Liver (tissue), 9 donors: ENCODE results near the gene HCN2. TPM values are rescaled to one million over a fixed set of nuclear protein-coding genes. Genes with fewer than 3 reads are reported as not detected.
"Not testable (repeated sequence)": the region's sequence is repeated elsewhere in the genome, so short reads cannot be mapped to it uniquely, and the experiment has no call there.

Source experiments
- DNase-seq: peaks from one replicate; pipeline ENCODE4 v3.0.0-alpha.2; 2017; ENCODE audit warnings: low spot score
- H3K27ac ChIP-seq, 2 donors: one replicate each; pipeline ENCODE4 v1.7.0; 2013; ENCODE audit warnings: inconsistent platforms in 2 of 2, low read length in 2 of 2, control low read depth in 1 of 2, low read depth in 1 of 2, mild to moderate bottlenecking in 1 of 2
- H3K27me3 ChIP-seq, 4 donors: one replicate each; pipeline versions ENCODE4 v1.6.1 to v1.7.0; 2013; ENCODE audit warnings: low read length in 3 of 4, inconsistent platforms in 1 of 4, mild to moderate bottlenecking in 1 of 4, moderate library complexity in 1 of 4; ENCODE audit not compliant: control insufficient read depth in 4 of 4, insufficient read depth in 4 of 4
- H3K36me3 ChIP-seq, 4 donors: one replicate each; pipeline versions ENCODE4 v1.6.1 to v1.7.0; 2013; ENCODE audit warnings: low read length in 3 of 4, mild to moderate bottlenecking in 3 of 4, low read depth in 1 of 4, moderate library complexity in 1 of 4; ENCODE audit not compliant: control insufficient read depth in 4 of 4, insufficient read depth in 3 of 4
- H3K4me1 ChIP-seq, 4 donors: one replicate each; pipeline versions ENCODE4 v1.6.1 to v1.7.0; 2013; ENCODE audit warnings: low read length in 3 of 4, mild to moderate bottlenecking in 3 of 4, moderate library complexity in 1 of 4; ENCODE audit not compliant: control insufficient read depth in 4 of 4, insufficient read depth in 4 of 4
- H3K4me3 ChIP-seq, 3 donors: one replicate each; pipeline versions ENCODE4 v1.6.1 to v1.7.0; 2013; ENCODE audit warnings: low read length in 3 of 3, control low read depth in 1 of 3, low read depth in 1 of 3, mild to moderate bottlenecking in 1 of 3
- H3K9ac ChIP-seq, 2 donors: one replicate each; pipeline ENCODE4 v1.7.0; 2013; ENCODE audit warnings: low read length in 2 of 2, mild to moderate bottlenecking in 2 of 2, moderate library complexity in 2 of 2, control low read depth in 1 of 2, low read depth in 1 of 2
- H3K9me3 ChIP-seq, 4 donors: one replicate each; pipeline versions ENCODE4 v1.6.1 to v1.7.0; 2013; ENCODE audit warnings: low read length in 3 of 4; ENCODE audit not compliant: control insufficient read depth in 4 of 4
- ATF3 ChIP-seq: IDR thresholded peaks from 2 replicates; pipeline ENCODE4 v1.6.1; 2016; ENCODE audit warnings: antibody characterized with exemption
- CTCF ChIP-seq: fragments of 150-350 bp; IDR thresholded peaks from 2 replicates; pipeline ENCODE4 v1.5.1; 2017; ENCODE audit warnings: improper control_type of control experiment, low read depth, low read length; ENCODE audit not compliant: missing input control
- EGR1 ChIP-seq, 2 donors: IDR thresholded peaks; 2 replicates each; pipeline ENCODE4 v1.6.1; 2016 to 2018; ENCODE audit warnings: antibody characterized with exemption in 2 of 2, low read depth in 2 of 2
- FOXA1 ChIP-seq: IDR thresholded peaks from 2 replicates; pipeline ENCODE4 v1.6.1; 2016; ENCODE audit warnings: antibody characterized with exemption
- FOXA2 ChIP-seq: IDR thresholded peaks from 2 replicates; pipeline ENCODE4 v1.6.1; 2016; ENCODE audit warnings: antibody characterized with exemption
- GABPA ChIP-seq, 2 donors: IDR thresholded peaks in 1 of 2; conservative IDR thresholded peaks in 1 of 2; 2 replicates each; pipeline ENCODE4 v1.6.1; 2016; ENCODE audit warnings: antibody characterized with exemption in 2 of 2, mild to moderate bottlenecking in 1 of 2, moderate library complexity in 1 of 2
- HNF4A ChIP-seq, 2 donors: conservative IDR thresholded peaks; 2 replicates each; pipeline ENCODE4 v1.6.1; 2016; ENCODE audit warnings: antibody characterized with exemption in 2 of 2, mild to moderate bottlenecking in 2 of 2
- HNF4G ChIP-seq: IDR thresholded peaks from 2 replicates; pipeline ENCODE4 v1.6.1; 2016; ENCODE audit warnings: antibody characterized with exemption
- JUND ChIP-seq, 2 donors: IDR thresholded peaks; 2 replicates each; pipeline ENCODE4 v1.6.1; 2016; ENCODE audit warnings: antibody characterized with exemption in 2 of 2
- MAX ChIP-seq: IDR thresholded peaks from 2 replicates; pipeline ENCODE4 v1.6.1; 2016; ENCODE audit warnings: antibody characterized with exemption
- NR2F2 ChIP-seq: IDR thresholded peaks from 2 replicates; pipeline ENCODE4 v1.6.1; 2016; ENCODE audit warnings: antibody characterized with exemption
- RAD21 ChIP-seq, 2 donors: IDR thresholded peaks; 2 replicates each; pipeline ENCODE4 v1.6.1; 2016; ENCODE audit warnings: antibody characterized with exemption in 2 of 2, mild to moderate bottlenecking in 2 of 2
- REST ChIP-seq: IDR thresholded peaks from 2 replicates; pipeline ENCODE4 v1.6.1; 2016; ENCODE audit warnings: antibody characterized with exemption, mild to moderate bottlenecking
- RXRA ChIP-seq, 2 donors: IDR thresholded peaks; 2 replicates each; pipeline ENCODE4 v1.6.1; 2017 to 2018; ENCODE audit warnings: antibody characterized with exemption in 2 of 2, mild to moderate bottlenecking in 1 of 2
- SP1 ChIP-seq: IDR thresholded peaks from 2 replicates; pipeline ENCODE4 v1.6.1; 2018; ENCODE audit warnings: antibody characterized with exemption, mild to moderate bottlenecking
- TAF1 ChIP-seq: conservative IDR thresholded peaks from 2 replicates; pipeline ENCODE4 v1.6.1; 2016; ENCODE audit warnings: antibody characterized with exemption, mild to moderate bottlenecking
- YY1 ChIP-seq: IDR thresholded peaks from 2 replicates; pipeline ENCODE4 v1.6.1; 2016; ENCODE audit warnings: antibody characterized with exemption, mild to moderate bottlenecking
- ZBTB33 ChIP-seq: IDR thresholded peaks from 2 replicates; pipeline ENCODE4 v1.6.1; 2016; ENCODE audit warnings: antibody characterized with exemption
- WGBS: extraction: QIAGEN DNeasy Blood & Tissue Kit; methylation state at CpG from one replicate; pipeline ENCODE4 v1.1.7; 2013; 5-methylcytosine and 5-hydroxymethylcytosine counted together
- polyA plus RNA-seq, 2 donors: library from polyadenylated mRNA; stranded (reverse) in 1 of 2; unstranded in 1 of 2; fragments of 200-250 nt in 1 of 2; fragments of >200 nt in 1 of 2; fragmentation: Nextera tagmentation in 1 of 2; extraction: Ambion mirVana in 1 of 2; gene quantifications; one replicate each; pipeline versions ENCODE4 v1.2.1 to v1.2.3, GENCODE V29; 2013 to 2015
- total RNA-seq, 2 donors: library from RNA; depleted of rRNA; stranded (reverse); fragments of >200 nt; gene quantifications; one replicate each; pipeline ENCODE4 v1.2.3, GENCODE V29; 2014
- donor health status: healthy.
- donor health status: healthy.
- donor health status: healthy.
- donor health status: healthy.
- donor health status: healthy.

Gene HCN2
- total and polyA plus RNA-seq, 4 donors: 0.05 to 0.17 (median 0.13) TPM; not detected in 1

GRCh38 chr19:620166-620862 lies 30.6 kb downstream of the HCN2 start:
- no peak overlapping the region for H3K27ac ChIP-seq
- DNase-seq: no peak
- H3K4me3 ChIP-seq: no peak overlapping the region
- H3K36me3 ChIP-seq: peaks cover 5 to 55% (median 29%) of the 10 kb centered on the region in 4 donors
- H3K4me1 ChIP-seq: peaks cover 0 to 4% (median 2%) of the 10 kb centered on the region in 4 donors
- no peaks in the 10 kb centered on the region for H3K27me3 ChIP-seq
- 96% methylated on average over 51 of the region's 51 CpGs for WGBS
- H3K9me3 ChIP-seq: no peaks in the 10 kb centered on the region
- no peak for TF ChIP-seq REST
- TF ChIP-seq RAD21 (IDR thresholded peaks at IDR 0.05): no peak
- TF ChIP-seq ATF3: no peak
- TF ChIP-seq MAX: no peak
- TF ChIP-seq EGR1 (IDR thresholded peaks at IDR 0.05; ENCODE audit: low read depth in 2 of 2): no peak
- no peak for TF ChIP-seq SP1
- TF ChIP-seq RXRA (IDR thresholded peaks at IDR 0.05): no peak
- no peak for TF ChIP-seq ZBTB33
- TF ChIP-seq CTCF: no peak
- no peak for TF ChIP-seq FOXA1
- TF ChIP-seq TAF1: no peak
- no peak for TF ChIP-seq HNF4A (conservative IDR thresholded peaks at IDR 0.05)
- TF ChIP-seq NR2F2: no peak
- no peak for TF ChIP-seq HNF4G
- no peak for TF ChIP-seq YY1
- TF ChIP-seq FOXA2: no peak
- TF ChIP-seq JUND (IDR thresholded peaks at IDR 0.05): no peak
- TF ChIP-seq GABPA (IDR thresholded peaks at IDR 0.05 in 1 of 2, conservative IDR thresholded peaks at IDR 0.05 in 1 of 2): no peak
- no peak overlapping the region for H3K9ac ChIP-seq

- H3K36me3 ChIP-seq: peaks cover 7 to 58% (median 31%) of the 10 kb centered on the region in 4 donors
- 98% methylated on average over 48 of the region's 48 CpGs for WGBS
- DNase-seq, H3K4me1 ChIP-seq, H3K9ac ChIP-seq, H3K4me3 ChIP-seq, H3K27me3 ChIP-seq, H3K27ac ChIP-seq, H3K9me3 ChIP-seq: not testable (repeated sequence)
These were observed 31.5 kb downstream of the HCN2 start for GRCh38 chr19:621191-621590.
